ENCODE data around the gene LRFN4.

LRFN4 gene

GRCh38 chr11:66892911-66893310, 36.0 kb downstream of the LRFN4 start:
- DNase-seq (ENCODE audit: insufficient read length, low spot score): no peak
- no peak for FAIRE-seq
- no peak for TF ChIP-seq CTCF (IDR thresholded peaks at IDR 0.05; ENCODE audit: insufficient read depth, missing control alignments)

- no peak for TF ChIP-seq CTCF (IDR thresholded peaks at IDR 0.05; ENCODE audit: insufficient read depth, missing control alignments)
- FAIRE-seq (no peak), DNase-seq (ENCODE audit: insufficient read length, low spot score) (no peak)
Observed at GRCh38 chr11:66894141-66894540, 37.3 kb downstream of the LRFN4 start.

- TF ChIP-seq CTCF (IDR thresholded peaks at IDR 0.05; ENCODE audit: insufficient read depth, missing control alignments): no peak
- DNase-seq (ENCODE audit: insufficient read length, low spot score): no peak
- FAIRE-seq: no peak
Observed at GRCh38 chr11:66901964-66902390, 45.1 kb downstream of the LRFN4 start.

GRCh38 chr11:66902486-66903177, 45.8 kb downstream of the LRFN4 start:
- DNase-seq (ENCODE audit: insufficient read length, low spot score): no peak
- no peak for FAIRE-seq
- no peak for TF ChIP-seq CTCF (IDR thresholded peaks at IDR 0.05; ENCODE audit: insufficient read depth, missing control alignments)

GRCh38 chr11:66904055-66904454, 47.2 kb downstream of the LRFN4 start:
- no peak for DNase-seq (ENCODE audit: insufficient read length, low spot score)
- TF ChIP-seq CTCF (IDR thresholded peaks at IDR 0.05; ENCODE audit: insufficient read depth, missing control alignments): no peak
- no peak for FAIRE-seq

- no peak for DNase-seq (ENCODE audit: insufficient read length, low spot score)
- TF ChIP-seq CTCF (IDR thresholded peaks at IDR 0.05; ENCODE audit: insufficient read depth, missing control alignments): no peak
- no peak for FAIRE-seq
Observed at GRCh38 chr11:66904561-66904960, 47.7 kb downstream of the LRFN4 start.

GRCh38 chr11:66904981-66905521, 48.2 kb downstream of the LRFN4 start:
- FAIRE-seq (no peak), DNase-seq (ENCODE audit: insufficient read length, low spot score) (no peak)
- no peak for TF ChIP-seq CTCF (IDR thresholded peaks at IDR 0.05; ENCODE audit: insufficient read depth, missing control alignments)
